Fibroblast of lung (primary cell): ENCODE data around the gene PDE6G. TPM values are rescaled to one million over a fixed set of nuclear protein-coding genes. Genes with fewer than 3 reads are reported as not detected.

ENCODE experiments used
- DNase-seq, 2 donors: peaks; one replicate each; pipeline versions ENCODE4 v3.0.0 to v3.0.0-alpha.2; 2010; ENCODE audit warnings: low read depth in 2 of 2
- H2AFZ ChIP-seq: 2 replicates; pipeline ENCODE4 v1.5.1; 2012; ENCODE audit warnings: low read length, control low read depth, inconsistent platforms
- H3K27ac ChIP-seq: 2 replicates; pipeline ENCODE4 v1.5.1; 2011; ENCODE audit warnings: low read length, control low read depth; ENCODE audit not compliant: insufficient read depth
- H3K27me3 ChIP-seq: 2 replicates; pipeline ENCODE4 v1.5.1; 2011; ENCODE audit warnings: mild to moderate bottlenecking, low read length; ENCODE audit not compliant: control insufficient read depth, insufficient read depth
- H3K36me3 ChIP-seq: 2 replicates; pipeline ENCODE4 v1.5.1; 2011; ENCODE audit warnings: low read length; ENCODE audit not compliant: control insufficient read depth, insufficient read depth
- H3K4me1 ChIP-seq: 2 replicates; pipeline ENCODE4 v1.5.1; 2011; ENCODE audit warnings: low read length; ENCODE audit not compliant: control insufficient read depth, insufficient read depth; ENCODE audit errors: extremely low read depth
- H3K4me2 ChIP-seq: 2 replicates; pipeline ENCODE4 v1.5.1; 2011; ENCODE audit warnings: low read length, control low read depth; ENCODE audit not compliant: insufficient read depth; ENCODE audit errors: extremely low read depth
- H3K4me3 ChIP-seq, 4 experiments: fragments of 200-600 bp in 1 of 4; sonication (generic) in 1 of 4; replicated peaks in 1 of 4; 2 replicates each; pipeline ENCODE4 v1.5.1; 2011 to 2016; ENCODE audit warnings: low read length in 4 of 4, low read depth in 3 of 4, mild to moderate bottlenecking in 3 of 4, control low read depth in 2 of 4, inconsistent platforms in 1 of 4, mixed read lengths in 1 of 4; ENCODE audit not compliant: insufficient read depth in 1 of 4; ENCODE audit errors: control extremely low read depth in 1 of 4
- H3K79me2 ChIP-seq: 2 replicates; pipeline ENCODE4 v1.5.1; 2012; ENCODE audit warnings: mild to moderate bottlenecking, low read length, inconsistent platforms; ENCODE audit not compliant: control insufficient read depth, insufficient read depth
- H3K9ac ChIP-seq: 2 replicates; pipeline ENCODE4 v1.5.1; 2011; ENCODE audit warnings: mild to moderate bottlenecking, low read length, control low read depth; ENCODE audit not compliant: insufficient read depth
- H3K9me3 ChIP-seq: 2 replicates; pipeline ENCODE4 v1.5.1; 2012; ENCODE audit warnings: low read depth, low read length; ENCODE audit not compliant: control insufficient read depth, insufficient read depth
- H4K20me1 ChIP-seq: 2 replicates; pipeline ENCODE4 v1.5.1; 2011; ENCODE audit warnings: low read length; ENCODE audit not compliant: control insufficient read depth, insufficient read depth; ENCODE audit errors: extremely low read depth
- EZH2 ChIP-seq: IDR thresholded peaks from 2 replicates; pipeline ENCODE4 v1.5.1; 2012; ENCODE audit warnings: low read length, control low read depth, mild to moderate bottlenecking; ENCODE audit errors: missing control alignments
- polyA plus RNA-seq, 2 donors: library from polyadenylated mRNA; depleted of rRNA in 1 of 2; stranded (reverse) in 1 of 2; unstranded in 1 of 2; fragments of >200 nt; gene quantifications; 2 replicates each; pipeline ENCODE4 v1.2.1, GENCODE V29; 2011 to 2012; ENCODE audit warnings: missing spikeins in 1 of 2
- total RNA-seq: library from RNA; depleted of rRNA; stranded (reverse); fragments of >200 nt; gene quantifications from 2 replicates; pipeline ENCODE4 v1.2.1, GENCODE V29; 2014
- TF ChIP-seq, protein P1 (sequence below), 2 donors: IDR thresholded peaks in 1 of 2; conservative IDR thresholded peaks in 1 of 2; 1 replicate in 1 of 2; 2 replicates in 1 of 2; pipeline ENCODE4 v1.5.1; 2011 to 2012; ENCODE audit warnings: low read length in 2 of 2, control low read depth in 1 of 2, inconsistent platforms in 1 of 2, low read depth in 1 of 2, mild to moderate bottlenecking in 1 of 2

PDE6G gene
- total and polyA plus RNA-seq, 2 donors (not counting 1 experiment from before 2014, with no cell fraction given), result 0.17 to 0.64 TPM

DNA sequence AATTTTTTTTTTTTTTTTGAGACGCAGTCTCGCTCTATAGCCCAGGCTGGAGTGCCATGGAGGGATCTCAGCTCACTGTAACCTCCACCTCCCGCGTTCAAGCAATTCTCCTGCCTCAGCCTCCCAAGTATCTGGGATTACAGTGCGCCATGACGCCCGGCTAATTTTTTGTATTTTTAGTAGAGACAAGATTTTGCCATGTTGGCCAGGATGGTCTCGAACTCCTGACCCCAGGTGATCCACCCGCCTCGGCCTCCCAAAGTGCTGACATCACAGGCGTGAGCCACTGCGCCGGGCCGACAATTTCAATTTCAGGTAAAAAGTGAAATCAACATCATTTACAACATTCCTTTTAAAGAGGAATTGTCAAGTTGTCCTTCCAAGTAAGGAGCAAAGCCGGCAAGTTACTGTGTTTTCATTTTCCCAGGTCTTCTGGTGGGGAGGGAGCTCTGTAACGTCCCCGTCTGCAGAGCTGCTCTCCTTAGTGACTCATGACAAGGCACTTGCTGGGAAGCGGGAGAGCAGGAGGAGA is 20.3 kb downstream of the PDE6G start:
- Histone ChIP-seq H3K4me3 (peak overlapping the region; percentile 59 to 88 (median 81)), H3K9ac (peak overlapping the region; percentile 91), H3K4me2 (peak overlapping the region; percentile 85), H3K9me3 (no peaks in the 10 kb centered on the region), H3K4me1 (peaks cover 4% of the 10 kb centered on the region), H2AFZ (no peak overlapping the region), H3K79me2 (peaks cover 51% of the 10 kb centered on the region), H4K20me1 (no peaks in the 10 kb centered on the region), H3K27me3 (no peaks in the 10 kb centered on the region), H3K27ac (peak overlapping the region; percentile 95), H3K36me3 (peaks cover 2% of the 10 kb centered on the region)
- no peak for TF ChIP-seq EZH2
- TF ChIP-seq, protein P1, sequence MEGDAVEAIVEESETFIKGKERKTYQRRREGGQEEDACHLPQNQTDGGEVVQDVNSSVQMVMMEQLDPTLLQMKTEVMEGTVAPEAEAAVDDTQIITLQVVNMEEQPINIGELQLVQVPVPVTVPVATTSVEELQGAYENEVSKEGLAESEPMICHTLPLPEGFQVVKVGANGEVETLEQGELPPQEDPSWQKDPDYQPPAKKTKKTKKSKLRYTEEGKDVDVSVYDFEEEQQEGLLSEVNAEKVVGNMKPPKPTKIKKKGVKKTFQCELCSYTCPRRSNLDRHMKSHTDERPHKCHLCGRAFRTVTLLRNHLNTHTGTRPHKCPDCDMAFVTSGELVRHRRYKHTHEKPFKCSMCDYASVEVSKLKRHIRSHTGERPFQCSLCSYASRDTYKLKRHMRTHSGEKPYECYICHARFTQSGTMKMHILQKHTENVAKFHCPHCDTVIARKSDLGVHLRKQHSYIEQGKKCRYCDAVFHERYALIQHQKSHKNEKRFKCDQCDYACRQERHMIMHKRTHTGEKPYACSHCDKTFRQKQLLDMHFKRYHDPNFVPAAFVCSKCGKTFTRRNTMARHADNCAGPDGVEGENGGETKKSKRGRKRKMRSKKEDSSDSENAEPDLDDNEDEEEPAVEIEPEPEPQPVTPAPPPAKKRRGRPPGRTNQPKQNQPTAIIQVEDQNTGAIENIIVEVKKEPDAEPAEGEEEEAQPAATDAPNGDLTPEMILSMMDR (conservative IDR thresholded peaks at IDR 0.05 in 1 of 2, IDR thresholded peaks at IDR 0.05 in 1 of 2; ENCODE audit: low read depth in 1 of 2, low read length in 2 of 2), result no peak
- DNase-seq, result peak in 1 of 2 donors; percentile 67

DNA sequence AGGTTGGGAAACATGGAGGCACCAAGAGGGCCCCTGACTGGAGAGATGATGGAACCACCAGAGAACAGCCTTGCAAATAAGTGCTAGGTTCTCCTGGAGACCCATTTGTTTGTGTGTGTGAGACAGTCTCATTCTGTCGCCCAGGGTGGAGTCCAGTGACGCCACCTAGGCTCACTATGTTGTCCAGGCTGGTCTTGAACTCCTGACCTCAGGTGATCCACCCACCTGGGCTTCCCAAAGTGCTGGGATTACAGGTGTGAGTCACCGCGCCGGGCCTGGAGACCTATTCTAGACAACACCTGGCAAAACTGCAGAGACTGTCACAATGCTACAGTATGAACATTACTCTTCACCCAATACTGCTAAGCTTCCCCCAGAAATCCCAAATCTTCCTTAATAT is 20.9 kb downstream of the PDE6G start:
- no peak overlapping the region for H2AFZ ChIP-seq
- H3K27me3 ChIP-seq, result no peaks in the 10 kb centered on the region
- no peaks in the 10 kb centered on the region for H3K9me3 ChIP-seq
- H3K4me3 ChIP-seq, result peak overlapping the region; percentile 59 to 88 (median 81)
- peaks cover 55% of the 10 kb centered on the region for H3K79me2 ChIP-seq
- DNase-seq, result no peak
- peaks cover 2% of the 10 kb centered on the region for H3K36me3 ChIP-seq
- TF ChIP-seq, protein P1 (conservative IDR thresholded peaks at IDR 0.05 in 1 of 2, IDR thresholded peaks at IDR 0.05 in 1 of 2; ENCODE audit: low read depth in 1 of 2, low read length in 2 of 2), result no peak
- no peak for TF ChIP-seq EZH2
- peak overlapping the region; percentile 85 for H3K4me2 ChIP-seq
- no peak overlapping the region for H3K27ac ChIP-seq
- H3K9ac ChIP-seq, result no peak overlapping the region
- no peaks in the 10 kb centered on the region for H4K20me1 ChIP-seq
- H3K4me1 ChIP-seq, result peaks cover 4% of the 10 kb centered on the region

DNA sequence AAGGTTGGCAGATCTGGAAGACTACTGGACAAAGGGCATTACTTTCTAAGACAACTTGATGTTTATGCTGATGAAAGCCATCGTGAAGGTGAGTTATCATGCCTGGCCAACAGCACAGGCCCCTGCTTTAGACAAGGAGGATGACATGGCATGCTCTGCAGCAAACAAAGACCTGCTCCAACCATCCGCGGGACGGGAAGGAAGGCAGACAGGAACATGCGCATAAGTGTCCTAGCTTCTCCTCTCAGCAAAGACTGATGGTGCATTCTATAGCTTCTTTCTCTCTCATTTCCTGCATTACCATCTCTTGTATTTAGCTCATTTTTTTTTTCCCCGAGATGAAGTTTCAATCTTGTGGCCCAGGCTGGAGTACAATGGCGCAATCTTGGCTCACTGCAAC is 24.9 kb downstream of the PDE6G start:
- Histone ChIP-seq H3K79me2 (peaks cover 57% of the 10 kb centered on the region), H3K36me3 (peaks cover 3% of the 10 kb centered on the region), H3K27ac (no peak overlapping the region), H2AFZ (no peak overlapping the region), H3K27me3 (no peaks in the 10 kb centered on the region), H3K9ac (no peak overlapping the region), H3K4me1 (peaks cover 4% of the 10 kb centered on the region), H3K9me3 (no peaks in the 10 kb centered on the region), H3K4me3 (no peak overlapping the region), H3K4me2 (no peak overlapping the region), H4K20me1 (no peaks in the 10 kb centered on the region)
- no peak for TF ChIP-seq EZH2
- TF ChIP-seq, protein P1 (conservative IDR thresholded peaks at IDR 0.05 in 1 of 2, IDR thresholded peaks at IDR 0.05 in 1 of 2; ENCODE audit: low read depth in 1 of 2, low read length in 2 of 2), result no peak
- DNase-seq, result no peak
